ENCODE measurements around the gene ADGRF5.
"Not testable (repeated sequence)": the region's sequence is repeated elsewhere in the genome, so short reads cannot be mapped to it uniquely, and the experiment has no call there.

Gene ADGRF5

GRCh38 chr6:46888031-46888430 lies 33.7 kb downstream of the ADGRF5 start:
- Mint-ChIP-seq H3K36me3 (ENCODE audit: low read depth) (no peaks in the 10 kb centered on the region), H3K27me3 (peaks cover 4% of the 10 kb centered on the region), H3K4me1 (no peaks in the 10 kb centered on the region), H3K9me3 (no peaks in the 10 kb centered on the region), H3K27ac (no peak overlapping the region), H3K4me3 (no peak overlapping the region)
- DNase-seq (no peak), ATAC-seq (no peak)

- H3K36me3 Mint-ChIP-seq (ENCODE audit: low read depth) = no peaks in the 10 kb centered on the region
- no peak overlapping the region for H3K4me3 Mint-ChIP-seq
- DNase-seq = no peak
- peaks cover 5% of the 10 kb centered on the region for H3K27me3 Mint-ChIP-seq
- no peak for ATAC-seq
- no peaks in the 10 kb centered on the region for H3K4me1 Mint-ChIP-seq
- no peak overlapping the region for H3K27ac Mint-ChIP-seq
- H3K9me3 Mint-ChIP-seq = no peaks in the 10 kb centered on the region
Observed at GRCh38 chr6:46882645-46883044, 39.1 kb downstream of the ADGRF5 start.

- H3K27ac Mint-ChIP-seq = no peak overlapping the region
- DNase-seq (no peak), ATAC-seq (no peak)
- H3K4me3 Mint-ChIP-seq = no peak overlapping the region
- H3K4me1 Mint-ChIP-seq = no peaks in the 10 kb centered on the region
- H3K36me3 Mint-ChIP-seq (ENCODE audit: low read depth) = no peaks in the 10 kb centered on the region
- no peaks in the 10 kb centered on the region for H3K9me3 Mint-ChIP-seq
- H3K27me3 Mint-ChIP-seq = peaks cover 14% of the 10 kb centered on the region
Observed at GRCh38 chr6:46879003-46879402, 42.7 kb downstream of the ADGRF5 start.

GRCh38 chr6:46876126-46876525 lies 45.6 kb downstream of the ADGRF5 start:
- Mint-ChIP-seq H3K4me1 (no peaks in the 10 kb centered on the region), H3K4me3 (no peak overlapping the region), H3K9me3 (no peaks in the 10 kb centered on the region), H3K27ac (no peak overlapping the region), H3K36me3 (ENCODE audit: low read depth) (no peaks in the 10 kb centered on the region), H3K27me3 (peaks cover 16% of the 10 kb centered on the region)
- ATAC-seq (no peak), DNase-seq (no peak)

- Mint-ChIP-seq H3K9me3 (no peaks in the 10 kb centered on the region), H3K27me3 (peaks cover 17% of the 10 kb centered on the region), H3K4me3 (no peak overlapping the region), H3K36me3 (ENCODE audit: low read depth) (no peaks in the 10 kb centered on the region), H3K27ac (no peak overlapping the region), H3K4me1 (no peaks in the 10 kb centered on the region)
- no peak for ATAC-seq
- no peak for DNase-seq
Observed at GRCh38 chr6:46867411-46867810, 54.3 kb downstream of the ADGRF5 start.

GRCh38 chr6:46865221-46865620 lies 56.5 kb downstream of the ADGRF5 start:
- H3K36me3 Mint-ChIP-seq (ENCODE audit: low read depth) = no peaks in the 10 kb centered on the region
- H3K27ac Mint-ChIP-seq = no peak overlapping the region
- peaks cover 13% of the 10 kb centered on the region for H3K27me3 Mint-ChIP-seq
- ATAC-seq (no peak), DNase-seq (no peak)
- H3K4me1 Mint-ChIP-seq = no peaks in the 10 kb centered on the region
- no peak overlapping the region for H3K4me3 Mint-ChIP-seq
- no peaks in the 10 kb centered on the region for H3K9me3 Mint-ChIP-seq

- no peak for DNase-seq
- peaks cover 11% of the 10 kb centered on the region for H3K27me3 Mint-ChIP-seq
- no peak for ATAC-seq
- no peaks in the 10 kb centered on the region for H3K9me3 Mint-ChIP-seq
- no peaks in the 10 kb centered on the region for H3K36me3 Mint-ChIP-seq (ENCODE audit: low read depth)
- H3K27ac Mint-ChIP-seq = no peak overlapping the region
- H3K4me1 Mint-ChIP-seq = no peaks in the 10 kb centered on the region
- no peak overlapping the region for H3K4me3 Mint-ChIP-seq
Observed at GRCh38 chr6:46863791-46864190, 57.9 kb downstream of the ADGRF5 start.

- Mint-ChIP-seq H3K27me3 (peaks cover 8% of the 10 kb centered on the region), H3K27ac (no peak overlapping the region), H3K4me3 (no peak overlapping the region), H3K36me3 (ENCODE audit: low read depth) (no peaks in the 10 kb centered on the region), H3K4me1 (no peaks in the 10 kb centered on the region), H3K9me3 (no peaks in the 10 kb centered on the region)
- DNase-seq = no peak
- no peak for ATAC-seq
Observed at GRCh38 chr6:46862381-46862780, 59.4 kb downstream of the ADGRF5 start.

GRCh38 chr6:46855966-46856365 lies 65.8 kb downstream of the ADGRF5 start:
- not testable (repeated sequence) for H3K4me3 Mint-ChIP-seq; H3K9me3 Mint-ChIP-seq; H3K27me3 Mint-ChIP-seq; H3K4me1 Mint-ChIP-seq; H3K36me3 Mint-ChIP-seq (ENCODE audit: low read depth); H3K27ac Mint-ChIP-seq; ATAC-seq
- DNase-seq = peak; percentile 44

GRCh38 chr6:46851576-46851975 lies 70.2 kb downstream of the ADGRF5 start:
- not testable (repeated sequence) for H3K27ac Mint-ChIP-seq; H3K9me3 Mint-ChIP-seq; DNase-seq; H3K36me3 Mint-ChIP-seq (ENCODE audit: low read depth); H3K4me3 Mint-ChIP-seq; ATAC-seq; H3K4me1 Mint-ChIP-seq
- H3K27me3 Mint-ChIP-seq = peaks cover 26% of the 10 kb centered on the region

- peaks cover 28% of the 10 kb centered on the region for H3K27me3 Mint-ChIP-seq
Observed at GRCh38 chr6:46850792-46851191, 70.9 kb downstream of the ADGRF5 start.

GRCh38 chr6:46849361-46849690 lies 72.4 kb downstream of the ADGRF5 start:
- DNase-seq (no peak), ATAC-seq (no peak)
- H3K36me3 Mint-ChIP-seq (ENCODE audit: low read depth) = no peaks in the 10 kb centered on the region
- H3K27me3 Mint-ChIP-seq = peaks cover 28% of the 10 kb centered on the region
- peaks cover 4% of the 10 kb centered on the region for H3K4me1 Mint-ChIP-seq
- H3K4me3 Mint-ChIP-seq = no peak overlapping the region
- no peak overlapping the region for H3K27ac Mint-ChIP-seq
- H3K9me3 Mint-ChIP-seq = no peaks in the 10 kb centered on the region

More at GRCh38 chr6:46850792-46851191, 70.9 kb downstream of the ADGRF5 start:
- Mint-ChIP-seq H3K36me3 (ENCODE audit: low read depth) (no peaks in the 10 kb centered on the region), H3K4me1 (peaks cover 4% of the 10 kb centered on the region), H3K4me3 (no peak overlapping the region), H3K9me3 (no peaks in the 10 kb centered on the region), H3K27ac (no peak overlapping the region)
- no peak for ATAC-seq
- DNase-seq = no peak

GRCh38 chr6:46848684-46849360 lies 72.9 kb downstream of the ADGRF5 start:
- Mint-ChIP-seq H3K27me3 (peaks cover 28% of the 10 kb centered on the region), H3K27ac (no peak overlapping the region), H3K9me3 (no peaks in the 10 kb centered on the region), H3K36me3 (ENCODE audit: low read depth) (no peaks in the 10 kb centered on the region), H3K4me3 (peak overlapping the region; percentile 48), H3K4me1 (peaks cover 4% of the 10 kb centered on the region)
- DNase-seq = peak; percentile 79
- ATAC-seq = peak; percentile 82

GRCh38 chr6:46845126-46845525 lies 76.6 kb downstream of the ADGRF5 start:
- Mint-ChIP-seq H3K4me3 (no peak overlapping the region), H3K27ac (no peak overlapping the region), H3K9me3 (peaks cover 23% of the 10 kb centered on the region), H3K27me3 (peaks cover 26% of the 10 kb centered on the region), H3K36me3 (ENCODE audit: low read depth) (peaks cover 5% of the 10 kb centered on the region), H3K4me1 (peaks cover 4% of the 10 kb centered on the region)
- DNase-seq = no peak
- no peak for ATAC-seq

GRCh38 chr6:46842252-46842846 lies 79.4 kb downstream of the ADGRF5 start:
- not testable (repeated sequence) for ATAC-seq; H3K4me1 Mint-ChIP-seq; H3K27me3 Mint-ChIP-seq; H3K4me3 Mint-ChIP-seq; DNase-seq; H3K36me3 Mint-ChIP-seq (ENCODE audit: low read depth); H3K27ac Mint-ChIP-seq
- peaks cover 27% of the 10 kb centered on the region for H3K9me3 Mint-ChIP-seq

- Mint-ChIP-seq H3K36me3 (ENCODE audit: low read depth) (peaks cover 5% of the 10 kb centered on the region), H3K9me3 (peaks cover 26% of the 10 kb centered on the region), H3K4me3 (no peak overlapping the region), H3K27me3 (peaks cover 3% of the 10 kb centered on the region), H3K4me1 (no peaks in the 10 kb centered on the region), H3K27ac (no peak overlapping the region)
- no peak for DNase-seq
- no peak for ATAC-seq
Observed at GRCh38 chr6:46838033-46838432, 83.7 kb downstream of the ADGRF5 start.

All from activated naive CD8-positive, alpha-beta T cell treated with anti-CD3 and anti-CD28 coated beads, Interleukin-2, amount 50 U/mL, for 24 hours (primary cell).